ENCODE measurements around the gene NPTXR. TPM values are rescaled to one million over a fixed set of nuclear protein-coding genes. Genes with fewer than 3 reads are reported as not detected.

Gene NPTXR
- total and polyA plus RNA-seq, 10 of the 15 experiments (the other 5 are each of a cell fraction or from before 2014, with no cell fraction given): 0.02 to 0.38 (median 0.07) TPM; not detected in 2

DNA sequence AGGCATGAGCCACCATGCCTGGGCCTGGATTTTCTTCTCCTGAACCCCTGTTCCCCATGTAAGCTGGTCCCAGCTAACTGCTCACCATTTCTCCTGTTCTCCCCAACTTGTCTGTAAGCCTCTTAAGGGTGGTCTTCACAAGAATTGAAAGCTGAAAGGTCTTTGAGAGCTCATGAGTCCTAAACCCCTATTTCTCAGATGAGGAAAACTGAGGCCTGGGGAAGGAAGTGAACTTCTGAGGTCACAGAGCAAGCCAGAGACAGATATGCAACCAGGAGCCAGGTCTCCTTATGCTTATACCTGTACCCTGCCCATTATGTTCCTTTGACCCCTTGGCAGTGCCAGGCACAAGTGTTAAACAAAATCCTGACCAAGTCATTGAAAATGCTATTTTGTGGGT lies 16.3 kb downstream of the NPTXR start:
- in situ Hi-C loops (cut with MboI): no loop called here
- TF ChIP-seq SMAD1 (IDR thresholded peaks at IDR 0.05; ENCODE audit: low read depth, partially characterized antibody) (no peak), POLR2AphosphoS2 (IDR thresholded peaks at IDR 0.05; ENCODE audit: low read depth, low read length) (no peak)

DNA sequence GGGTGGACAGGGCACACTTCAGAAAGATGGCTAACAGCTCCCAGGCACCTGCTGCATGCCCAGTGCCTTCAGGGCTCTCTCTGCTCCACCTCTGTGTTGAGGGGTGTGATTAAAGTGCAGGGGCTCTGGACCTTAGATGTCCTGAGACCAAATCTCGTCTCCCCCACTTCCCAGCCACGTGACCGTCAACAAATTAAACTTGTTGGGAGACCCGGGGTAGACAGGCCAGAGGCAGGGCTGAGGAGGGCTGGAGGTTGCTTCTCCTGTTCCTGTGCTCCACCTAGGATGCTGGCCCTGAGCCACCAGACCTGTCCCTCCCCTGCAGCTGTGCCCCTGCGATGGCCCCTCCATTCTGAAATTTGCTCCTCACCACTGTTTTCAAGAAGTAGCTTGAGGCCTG lies 17.0 kb downstream of the NPTXR start:
- DNase-seq (ENCODE audit: low read depth, low spot score): no peak
- Histone ChIP-seq H3K36me3 (ENCODE audit: control insufficient read depth in 2 of 2, insufficient read depth in 2 of 2, low read length in 1 of 2) (no peaks in the 10 kb centered on the region), H3K27me3 (replicated peaks in 1 of 2; ENCODE audit: control insufficient read depth in 2 of 2, insufficient read depth in 2 of 2, low read length in 1 of 2) (no peaks in the 10 kb centered on the region; a peak in 1 of 4 replicates), H3K4me1 (ENCODE audit: control insufficient read depth, insufficient read depth, low read length) (no peaks in the 10 kb centered on the region), H2AFZ (ENCODE audit: control insufficient read depth, low read depth, low read length) (no peak overlapping the region), H3K4me3 (no peak overlapping the region), H3K4me2 (ENCODE audit: control insufficient read depth, insufficient read depth) (no peak overlapping the region), H4K20me1 (ENCODE audit: control insufficient read depth, insufficient read depth) (no peaks in the 10 kb centered on the region), H3K9me3 (replicated peaks; ENCODE audit: control insufficient read depth, insufficient read depth, low read length) (no peaks in the 10 kb centered on the region), H3K9ac (ENCODE audit: control insufficient read depth, insufficient read depth, low read length) (no peak overlapping the region), H3K79me2 (ENCODE audit: control insufficient read depth, insufficient read depth, low read length) (no peaks in the 10 kb centered on the region), H3K27ac (ENCODE audit: control insufficient read depth, insufficient read depth) (no peak overlapping the region)
- TF ChIP-seq HCFC1 (IDR thresholded peaks at IDR 0.05; ENCODE audit: low read length) (no peak), BRCA1 (IDR thresholded peaks at IDR 0.05; ENCODE audit: low read depth, low read length) (no peak), POU2F2 (IDR thresholded peaks at IDR 0.05; ENCODE audit: borderline replicate concordance, low read depth, low read length) (no peak), TAF1 (IDR thresholded peaks at IDR 0.05; ENCODE audit: borderline replicate concordance, low read depth, low read length) (no peak), FOXK2 (IDR thresholded peaks at IDR 0.05) (no peak), SUZ12 (IDR thresholded peaks at IDR 0.05; ENCODE audit: unreplicated experiment) (no peak)
- no TSS peak for BruUV-seq (replicated peaks)
- ChIA-PET RAD21 (ENCODE audit: unreplicated experiment) (no interaction called here), CTCF (no interaction called here), POLR2A (no interaction called here), SMC1A (ENCODE audit: uncharacterized antibody, unreplicated experiment) (interaction anchor here (1.1 kb wide), 1 partner anchor 58 kb away, joined by 3 read pairs; no protein-coding TSS in a partner anchor)
- 18% methylated on average over 5 of the region's 5 CpGs for WGBS (ENCODE audit: insufficient coverage, insufficient replicate concordance, low lambda C conversion rate, missing lambda C conversion rate)
- ATAC-seq: no peak
- FAIRE-seq: no peak
- in situ Hi-C loops (cut with MboI) (no loop called here), intact Hi-C loops (cut with micrococcal nuclease; ENCODE audit: unreplicated experiment) (no loop called here)

More for the DNA sequence above, 16.3 kb downstream of the NPTXR start:
- Histone ChIP-seq H3K9ac (ENCODE audit: control insufficient read depth, insufficient read depth, low read length) (no peak overlapping the region), H2AFZ (ENCODE audit: control insufficient read depth, low read depth, low read length) (no peak overlapping the region), H3K79me2 (ENCODE audit: control insufficient read depth, insufficient read depth, low read length) (no peaks in the 10 kb centered on the region), H3K27ac (ENCODE audit: control insufficient read depth, insufficient read depth) (no peak overlapping the region), H3K27me3 (replicated peaks in 1 of 2; ENCODE audit: control insufficient read depth in 2 of 2, insufficient read depth in 2 of 2, low read length in 1 of 2) (no peaks in the 10 kb centered on the region; a peak in 1 of 4 replicates), H3K36me3 (ENCODE audit: control insufficient read depth in 2 of 2, insufficient read depth in 2 of 2, low read length in 1 of 2) (no peaks in the 10 kb centered on the region), H3K4me3 (no peak overlapping the region), H3K4me2 (ENCODE audit: control insufficient read depth, insufficient read depth) (no peak overlapping the region), H3K9me3 (replicated peaks; ENCODE audit: control insufficient read depth, insufficient read depth, low read length) (no peaks in the 10 kb centered on the region), H3K4me1 (ENCODE audit: control insufficient read depth, insufficient read depth, low read length) (no peaks in the 10 kb centered on the region), H4K20me1 (ENCODE audit: control insufficient read depth, insufficient read depth) (no peaks in the 10 kb centered on the region)
- intact Hi-C loops (cut with micrococcal nuclease; ENCODE audit: unreplicated experiment): no loop called here
- BruUV-seq (replicated peaks): no TSS peak
- ChIA-PET POLR2A (no interaction called here), RAD21 (ENCODE audit: unreplicated experiment) (no interaction called here), CTCF (interaction anchor here (1.5 kb wide), 1 partner anchor 43 kb away, joined by 4 read pairs; no protein-coding TSS in a partner anchor), SMC1A (ENCODE audit: uncharacterized antibody, unreplicated experiment) (interaction anchor here (1.1 kb wide), 1 partner anchor 58 kb away, joined by 3 read pairs; no protein-coding TSS in a partner anchor)
- FAIRE-seq (no peak), ATAC-seq (no peak), DNase-seq (ENCODE audit: low read depth, low spot score) (no peak)

All from GM12878 (cell line).